Cardiac fibroblast (primary cell): ENCODE results near the gene CRYGD.
"Not testable (repeated sequence)": the region's sequence is repeated elsewhere in the genome, so short reads cannot be mapped to it uniquely, and the experiment has no call there.

ENCODE experiments used
- DNase-seq, 2 donors: peaks; one replicate each; pipeline versions ENCODE4 v3.0.0 to v3.0.0-alpha.2; 2010; ENCODE audit warnings: low read depth in 2 of 2
- H3K4me3 ChIP-seq, 2 donors: replicated peaks in 1 of 2; 1 replicate in 1 of 2; 2 replicates in 1 of 2; pipeline ENCODE4 v1.5.1; 2011; ENCODE audit warnings: low read depth in 2 of 2, low read length in 2 of 2, mild to moderate bottlenecking in 2 of 2, moderate library complexity in 1 of 2
- TF ChIP-seq, protein P1 (sequence below): IDR thresholded peaks from one replicate; pipeline ENCODE4 v1.5.1; 2011; ENCODE audit warnings: low read depth, mild to moderate bottlenecking, low read length, inconsistent platforms

Gene CRYGD

DNA sequence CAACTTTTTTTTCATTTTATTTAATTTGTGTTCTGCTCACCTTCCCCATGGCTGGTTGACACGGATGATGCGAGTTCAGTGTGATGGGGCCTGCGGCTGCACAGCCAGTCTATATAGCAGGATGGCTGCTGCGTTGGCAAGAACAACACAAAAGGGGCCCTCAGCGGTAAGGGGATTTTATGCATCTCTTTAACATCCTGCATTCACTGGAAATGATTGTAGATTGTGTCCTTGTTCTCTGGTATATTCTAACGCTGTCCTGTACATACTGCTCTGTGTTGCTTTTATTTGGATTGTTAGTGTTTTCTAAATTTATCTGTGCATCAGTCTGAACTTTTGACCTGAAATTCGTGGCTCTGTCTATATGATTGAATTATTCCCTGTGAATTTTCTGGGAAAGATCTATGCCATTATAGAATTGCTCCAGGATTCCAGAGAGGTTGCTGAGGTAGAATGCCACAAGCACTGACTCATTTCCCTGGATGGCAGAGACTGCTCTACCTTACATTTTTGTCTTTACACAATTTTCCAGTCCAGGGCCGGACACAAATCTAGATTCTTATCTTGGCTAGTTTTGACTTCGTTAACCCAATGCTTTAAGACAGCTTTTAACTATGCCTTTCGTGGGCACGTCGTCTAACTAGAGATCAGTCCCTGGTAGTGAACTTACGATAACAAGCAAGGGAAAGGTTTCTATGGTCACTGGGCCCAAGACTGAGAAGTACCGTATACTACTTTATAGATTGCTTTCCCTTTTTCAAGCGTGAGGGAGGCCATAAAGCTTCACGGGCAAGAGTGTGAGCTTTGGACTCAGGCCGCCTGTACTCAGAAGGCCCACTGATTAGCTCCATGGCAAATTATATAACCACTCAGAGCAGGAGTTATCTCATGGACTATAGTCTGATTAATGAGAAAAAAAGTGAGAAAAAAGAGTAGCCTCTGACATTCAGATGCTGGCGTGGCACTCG, 5.7 kb upstream of the CRYGD start, which contains the start of gene CRYGC:
TSS of gene CRYGC (minus strand) at position 85 of the 968 bp plus-strand sequence. CDS start at position 49, 36 bp downstream.
- DNase-seq, result no peak
- TF ChIP-seq, protein P1, sequence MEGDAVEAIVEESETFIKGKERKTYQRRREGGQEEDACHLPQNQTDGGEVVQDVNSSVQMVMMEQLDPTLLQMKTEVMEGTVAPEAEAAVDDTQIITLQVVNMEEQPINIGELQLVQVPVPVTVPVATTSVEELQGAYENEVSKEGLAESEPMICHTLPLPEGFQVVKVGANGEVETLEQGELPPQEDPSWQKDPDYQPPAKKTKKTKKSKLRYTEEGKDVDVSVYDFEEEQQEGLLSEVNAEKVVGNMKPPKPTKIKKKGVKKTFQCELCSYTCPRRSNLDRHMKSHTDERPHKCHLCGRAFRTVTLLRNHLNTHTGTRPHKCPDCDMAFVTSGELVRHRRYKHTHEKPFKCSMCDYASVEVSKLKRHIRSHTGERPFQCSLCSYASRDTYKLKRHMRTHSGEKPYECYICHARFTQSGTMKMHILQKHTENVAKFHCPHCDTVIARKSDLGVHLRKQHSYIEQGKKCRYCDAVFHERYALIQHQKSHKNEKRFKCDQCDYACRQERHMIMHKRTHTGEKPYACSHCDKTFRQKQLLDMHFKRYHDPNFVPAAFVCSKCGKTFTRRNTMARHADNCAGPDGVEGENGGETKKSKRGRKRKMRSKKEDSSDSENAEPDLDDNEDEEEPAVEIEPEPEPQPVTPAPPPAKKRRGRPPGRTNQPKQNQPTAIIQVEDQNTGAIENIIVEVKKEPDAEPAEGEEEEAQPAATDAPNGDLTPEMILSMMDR, result no peak
- H3K4me3 ChIP-seq, result no peak within 1 kb of the TSS

DNA sequence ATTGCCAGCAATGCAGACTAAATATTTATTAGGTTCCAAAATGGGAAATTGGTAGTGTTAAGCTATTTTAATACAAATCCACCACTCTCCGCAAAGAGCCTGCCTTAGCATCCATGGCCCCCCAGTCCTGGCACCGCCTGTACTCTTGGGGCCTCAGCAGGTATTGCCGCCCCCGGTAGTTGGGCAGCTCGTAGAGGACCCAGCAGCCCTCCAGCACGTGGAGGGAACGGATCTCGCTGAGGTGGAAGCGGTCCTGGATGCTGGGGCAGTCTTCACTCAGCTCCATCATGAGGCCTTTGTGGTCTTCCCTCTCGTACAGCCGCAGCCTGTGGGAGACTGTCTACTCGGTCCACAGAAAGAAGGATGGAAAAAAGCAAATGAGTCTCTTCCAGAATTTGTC, 3.8 kb upstream of the CRYGD start:
- no peak for DNase-seq
- TF ChIP-seq, protein P1, result no peak
- H3K4me3 ChIP-seq, result no peak overlapping the region

DNA sequence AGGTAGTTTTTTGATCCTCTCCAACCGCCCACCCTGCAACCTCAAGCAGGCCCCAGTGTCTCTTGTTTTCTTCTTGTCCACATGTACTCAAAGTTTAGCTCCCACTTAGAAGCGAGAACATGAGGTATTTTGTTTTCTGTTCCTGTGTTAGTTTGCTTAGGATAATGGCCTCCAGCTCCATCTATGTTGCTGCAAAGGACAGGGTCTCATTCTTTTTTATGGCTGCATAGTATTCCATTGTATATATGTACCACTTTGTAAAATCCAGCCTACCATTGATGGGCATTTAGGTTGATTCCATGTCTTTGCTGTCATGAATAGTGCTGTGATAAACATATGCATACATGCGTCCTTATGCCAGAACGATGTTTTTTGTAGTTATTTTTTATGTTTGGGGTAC, 2.8 kb upstream of the CRYGD start:
- TF ChIP-seq, protein P1, result no peak
- H3K4me3 ChIP-seq, result no peak overlapping the region
- no peak for DNase-seq

DNA sequence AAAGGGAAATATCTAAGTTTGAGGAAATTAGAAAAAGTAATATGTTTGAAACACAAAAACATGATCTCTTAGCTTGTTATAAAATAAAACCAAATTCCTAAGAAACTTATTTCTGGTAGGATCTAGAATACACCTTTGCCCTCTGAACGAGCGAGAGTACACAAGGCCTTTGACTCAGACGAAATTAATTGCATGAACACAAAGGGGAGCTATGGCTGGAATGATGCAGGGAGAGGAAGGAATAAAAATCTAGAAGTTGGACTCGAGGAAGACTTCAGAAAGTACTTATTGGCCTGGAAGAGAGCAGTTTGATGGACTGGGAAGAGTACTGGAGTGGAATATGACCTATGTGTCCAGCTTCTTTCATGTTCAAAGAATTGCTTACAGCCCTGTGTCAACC, 927 bp upstream of the CRYGD start:
- no peak overlapping the region for H3K4me3 ChIP-seq
- DNase-seq, result no peak
- TF ChIP-seq, protein P1, result no peak

DNA sequence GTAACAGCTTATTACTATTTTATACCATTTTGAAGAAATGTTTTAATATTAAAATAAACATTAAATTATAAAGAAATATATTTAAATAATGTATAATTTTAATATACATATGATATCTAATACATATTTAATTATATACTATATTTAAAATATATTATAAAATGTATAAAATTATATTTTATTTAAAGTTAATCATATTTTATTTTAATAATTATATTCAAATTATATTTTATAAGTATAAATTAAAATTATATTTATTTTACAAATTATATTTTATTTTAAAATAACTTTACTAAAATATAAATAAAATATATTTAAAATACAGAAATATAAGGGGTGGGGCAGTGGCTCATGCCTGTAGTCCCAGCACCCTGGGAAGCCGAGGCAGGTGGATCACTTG, 2.1 kb downstream of the CRYGD start:
- TF ChIP-seq, protein P1, result no peak
- no peak overlapping the region for H3K4me3 ChIP-seq
- DNase-seq, result no peak

DNA sequence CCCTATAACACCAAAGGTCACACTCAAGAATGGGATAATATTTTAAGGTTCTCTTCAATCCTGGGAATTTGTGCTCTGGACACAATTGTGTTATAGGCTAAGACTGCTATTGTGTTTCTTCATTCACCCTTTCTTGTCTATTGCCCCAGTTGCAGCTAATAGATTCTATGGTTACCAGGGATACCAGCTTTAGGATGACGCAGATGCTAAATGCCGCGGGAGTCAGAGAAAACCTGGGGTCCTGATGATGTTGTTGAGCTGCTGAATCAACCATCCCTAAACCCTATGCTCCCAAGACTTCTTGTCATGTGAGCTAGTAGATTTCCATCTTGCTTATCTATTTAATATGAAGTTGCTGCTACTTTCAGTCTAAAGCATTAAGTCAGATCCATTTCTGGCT, 5.4 kb downstream of the CRYGD start:
- no peak overlapping the region for H3K4me3 ChIP-seq
- TF ChIP-seq, protein P1, result no peak
- DNase-seq, result no peak

DNA sequence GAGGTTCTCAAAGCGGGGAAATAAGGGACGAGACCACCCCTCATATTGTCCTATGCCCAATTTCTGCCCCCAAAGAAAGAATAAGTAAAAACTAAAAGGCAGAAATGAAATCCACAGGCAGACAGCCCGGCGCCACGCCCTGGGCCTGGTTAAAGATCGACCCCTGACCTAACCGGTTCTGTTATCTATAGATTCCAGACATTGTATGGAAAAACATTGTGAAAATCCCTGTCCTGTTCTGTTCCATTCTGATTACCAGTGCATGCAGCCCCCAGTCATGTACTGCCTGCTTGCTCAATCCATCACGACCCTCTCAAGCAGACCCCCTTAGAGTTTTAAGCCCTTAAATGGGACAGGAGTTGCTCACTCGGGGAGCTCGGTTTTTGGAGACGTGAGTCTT, 6.9 kb downstream of the CRYGD start:
- not testable (repeated sequence) for H3K4me3 ChIP-seq, DNase-seq
